Thyroid gland (tissue), 4 donors: ENCODE measurements around the gene APBA1.

Source experiments
- CTCF ChIP-seq, 6 experiments: fragments of 200-600 bp in 3 of 6; fragments of 450-650 bp in 3 of 6; sonication (generic) in 3 of 6; IDR thresholded peaks; one replicate each; pipeline ENCODE4 v1.5.1; 2016 to 2019; ENCODE audit warnings: antibody characterized with exemption in 6 of 6, mild to moderate bottlenecking in 2 of 6, inconsistent platforms in 1 of 6, moderate library complexity in 1 of 6
- POLR2A ChIP-seq, 2 donors: fragments of 450-650 bp; IDR thresholded peaks; one replicate each; pipeline ENCODE4 v1.6.1; 2017; ENCODE audit warnings: antibody characterized with exemption in 2 of 2, mild to moderate bottlenecking in 2 of 2, moderate library complexity in 1 of 2

GRCh38 chr9:69646810-69647209 lies 25.4 kb downstream of the APBA1 start:
- TF ChIP-seq CTCF (IDR thresholded peaks at IDR 0.05) (no peak), POLR2A (IDR thresholded peaks at IDR 0.05) (no peak)
